H9 (cell line): ENCODE data around the gene RAPGEF6. TPM values are rescaled to one million over a fixed set of nuclear protein-coding genes. Genes with fewer than 3 reads are reported as not detected.

Source experiments
- DNase-seq: peaks from one replicate; pipeline ENCODE4 v3.0.0-alpha.2; 2017
- H2AFZ ChIP-seq: one replicate; pipeline ENCODE4 v1.6.1; 2013; ENCODE audit warnings: mild to moderate bottlenecking, low read length, control low read depth, moderate library complexity
- H2AK5ac ChIP-seq: 2 replicates; pipeline ENCODE4 v1.6.1; 2013; ENCODE audit warnings: low read length, control low read depth, mixed read lengths; ENCODE audit not compliant: insufficient read length
- H2BK120ac ChIP-seq: one replicate; pipeline ENCODE4 v1.6.1; 2013; ENCODE audit warnings: low read depth, mild to moderate bottlenecking, low read length, control low read depth, inconsistent platforms; ENCODE audit not compliant: poor library complexity, severe bottlenecking
- H2BK12ac ChIP-seq: 2 replicates; pipeline ENCODE4 v1.6.1; 2013; ENCODE audit warnings: low read length, control low read depth, mixed read lengths, low read depth; ENCODE audit not compliant: insufficient read length
- H2BK15ac ChIP-seq: 2 replicates; pipeline ENCODE4 v1.6.1; 2013; ENCODE audit warnings: low read depth, low read length, control low read depth
- H2BK20ac ChIP-seq: one replicate; pipeline ENCODE4 v1.6.1; 2013; ENCODE audit warnings: low read depth, mild to moderate bottlenecking, low read length, control low read depth, inconsistent platforms; ENCODE audit not compliant: poor library complexity, severe bottlenecking
- H2BK5ac ChIP-seq: 2 replicates; pipeline ENCODE4 v1.6.1; 2013; ENCODE audit warnings: low read length, control low read depth, mixed read lengths; ENCODE audit not compliant: insufficient read length
- H3K14ac ChIP-seq: 2 replicates; pipeline ENCODE4 v1.6.1; 2013; ENCODE audit warnings: low read length, control low read depth; ENCODE audit not compliant: insufficient read depth
- H3K18ac ChIP-seq: 2 replicates; pipeline ENCODE4 v1.6.1; 2013; ENCODE audit warnings: low read depth, mild to moderate bottlenecking, mixed read lengths, low read length, control low read depth; ENCODE audit not compliant: insufficient read length
- H3K23ac ChIP-seq: 2 replicates; pipeline ENCODE4 v1.6.1; 2013; ENCODE audit warnings: low read length, control low read depth, mixed read lengths, low read depth; ENCODE audit not compliant: insufficient read length
- H3K23me2 ChIP-seq: 2 replicates; pipeline ENCODE4 v1.6.1; 2013; ENCODE audit warnings: low read depth, mild to moderate bottlenecking, mixed read lengths, low read length, control low read depth; ENCODE audit not compliant: insufficient read length, poor library complexity, severe bottlenecking
- H3K27ac ChIP-seq: 2 replicates; pipeline ENCODE4 v1.5.1; 2013; ENCODE audit warnings: low read length, control low read depth, mixed read lengths, low read depth; ENCODE audit not compliant: insufficient read length
- H3K27me3 ChIP-seq: 2 replicates; pipeline ENCODE4 v1.6.1; 2013; ENCODE audit warnings: low read length, control low read depth, inconsistent platforms; ENCODE audit not compliant: insufficient read depth
- H3K4ac ChIP-seq: 2 replicates; pipeline ENCODE4 v1.6.1; 2013; ENCODE audit warnings: low read depth, mild to moderate bottlenecking, control low read depth, inconsistent platforms, low read length, moderate library complexity
- H3K4me1 ChIP-seq: 2 replicates; pipeline ENCODE4 v1.6.1; 2013; ENCODE audit warnings: low read length, control low read depth, inconsistent platforms; ENCODE audit not compliant: insufficient read depth
- H3K4me2 ChIP-seq: 2 replicates; pipeline ENCODE4 v1.6.1; 2013; ENCODE audit warnings: low read length, control low read depth, mixed read lengths; ENCODE audit not compliant: insufficient read length, insufficient read depth
- H3K56ac ChIP-seq: 2 replicates; pipeline ENCODE4 v1.6.1; 2013; ENCODE audit warnings: low read depth, mild to moderate bottlenecking, mixed read lengths, low read length, control low read depth; ENCODE audit not compliant: insufficient read length
- H3K79me1 ChIP-seq: 2 replicates; pipeline ENCODE4 v1.6.1; 2013; ENCODE audit warnings: low read depth, mild to moderate bottlenecking, moderate library complexity, low read length, control low read depth, inconsistent platforms; ENCODE audit not compliant: insufficient read depth, poor library complexity, severe bottlenecking
- H3K79me2 ChIP-seq: 2 replicates; pipeline ENCODE4 v1.6.1; 2013; ENCODE audit warnings: low read length, control low read depth, inconsistent platforms; ENCODE audit not compliant: insufficient read depth
- H3K9ac ChIP-seq: 2 replicates; pipeline ENCODE4 v1.6.1; 2013; ENCODE audit warnings: low read length, control low read depth, mixed read lengths; ENCODE audit not compliant: insufficient read length; ENCODE audit errors: extremely low read depth
- H3K9me3 ChIP-seq: one replicate; pipeline ENCODE4 v1.6.1; 2013; ENCODE audit warnings: low read depth, low read length, inconsistent platforms; ENCODE audit not compliant: control insufficient read depth
- H3T11ph ChIP-seq: one replicate; pipeline ENCODE4 v1.6.1; 2013; ENCODE audit warnings: mild to moderate bottlenecking, low read length, control low read depth, inconsistent platforms
- H4K20me1 ChIP-seq: one replicate; pipeline ENCODE4 v1.6.1; 2013; ENCODE audit not compliant: control insufficient read depth, insufficient read length, insufficient read depth
- H4K5ac ChIP-seq: 2 replicates; pipeline ENCODE4 v1.6.1; 2013; ENCODE audit warnings: low read depth, mild to moderate bottlenecking, mixed read lengths, low read length, control low read depth; ENCODE audit not compliant: insufficient read length
- H4K8ac ChIP-seq: replicated peaks from 2 replicates; pipeline ENCODE4 v1.6.1; 2013; ENCODE audit warnings: low read length, control low read depth, mixed read lengths, low read depth; ENCODE audit not compliant: insufficient read length
- H4K91ac ChIP-seq: 2 replicates; pipeline ENCODE4 v1.6.1; 2013; ENCODE audit warnings: low read depth, mild to moderate bottlenecking, moderate library complexity, mixed read lengths, low read length, control low read depth; ENCODE audit not compliant: insufficient read length
- H3K27ac Mint-ChIP-seq, 3 experiments: 2 replicates in 2 of 3; 3 replicates in 1 of 3; pipeline ENCODE4 v1.8.0; 2020 to 2021; ENCODE audit warnings: mixed read lengths in 3 of 3, mild to moderate bottlenecking in 1 of 3, moderate library complexity in 1 of 3
- H3K27me3 Mint-ChIP-seq: 2 replicates; pipeline ENCODE4 v1.8.0; 2021; ENCODE audit warnings: low read depth, mild to moderate bottlenecking, moderate library complexity, mixed read lengths
- H3K36me3 Mint-ChIP-seq, 3 experiments: 2 replicates in 2 of 3; 3 replicates in 1 of 3; pipeline ENCODE4 v1.8.0; 2020 to 2021; ENCODE audit warnings: low read depth in 3 of 3, mixed read lengths in 3 of 3; ENCODE audit not compliant: insufficient read depth in 1 of 3
- H3K4me1 Mint-ChIP-seq, 2 experiments: 2 replicates each; pipeline ENCODE4 v1.8.0; 2020; ENCODE audit warnings: mixed read lengths in 2 of 2
- H3K4me3 Mint-ChIP-seq, 2 experiments: 2 replicates in 1 of 2; 3 replicates in 1 of 2; pipeline ENCODE4 v1.8.0; 2020 to 2021; ENCODE audit warnings: mild to moderate bottlenecking in 2 of 2, mixed read lengths in 2 of 2, moderate library complexity in 1 of 2
- H3K9me3 Mint-ChIP-seq, 2 experiments: 2 replicates in 1 of 2; 3 replicates in 1 of 2; pipeline ENCODE4 v1.8.0; 2020; ENCODE audit warnings: mild to moderate bottlenecking in 2 of 2, mixed read lengths in 2 of 2, moderate library complexity in 1 of 2
- CTCF ChIP-seq: fragments of 200-600 bp; sonication (generic); conservative IDR thresholded peaks from 3 replicates; pipeline ENCODE4 v1.8.0; 2021; ENCODE audit warnings: antibody characterized with exemption, mild to moderate bottlenecking
- WGBS: extraction: QIAGEN DNeasy Blood & Tissue Kit; methylation state at CpG from one replicate; pipeline ENCODE4 v1.1.7; 2013; ENCODE audit warnings: missing lambda C conversion rate, low lambda C conversion rate, mixed read lengths; ENCODE audit not compliant: insufficient read length; ENCODE audit errors: extremely low coverage; 5-methylcytosine and 5-hydroxymethylcytosine counted together
- total RNA-seq: library from RNA; stranded (reverse); gene quantifications from 2 replicates; pipeline ENCODE4 v1.2.1, GENCODE V29; 2021

The RAPGEF6 gene
- total RNA-seq, 1 experiment from 2014 or later: 19.7 TPM

- H3K9me3 ChIP-seq: no peaks in the 10 kb centered on the region
- no peak for DNase-seq
- H3K79me1 ChIP-seq: no peaks in the 10 kb centered on the region
Measured at GRCh38 chr5:131607903-131608540, 27.0 kb downstream of the RAPGEF6 start.

More at GRCh38 chr5:131607903-131608540, 27.0 kb downstream of the RAPGEF6 start:
- Histone ChIP-seq H3K56ac (no peak overlapping the region), H2BK20ac (no peak overlapping the region), H3K27me3 (no peaks in the 10 kb centered on the region), H2AK5ac (no peak overlapping the region), H3K18ac (no peak overlapping the region), H3T11ph (no peak overlapping the region), H4K91ac (no peak overlapping the region), H3K79me2 (peaks cover 8% of the 10 kb centered on the region), H3K9ac (no peak overlapping the region), H4K5ac (no peak overlapping the region), H3K4me2 (no peak overlapping the region), H2BK12ac (no peak overlapping the region), H3K23me2 (no peaks in the 10 kb centered on the region), H2BK120ac (no peak overlapping the region), H3K27ac (no peak overlapping the region), H2AFZ (no peak overlapping the region), H2BK5ac (no peak overlapping the region), H3K23ac (no peak overlapping the region), H4K8ac (no peak overlapping the region), H4K20me1 (no peaks in the 10 kb centered on the region), H3K14ac (no peak overlapping the region), H2BK15ac (no peak overlapping the region), H3K4me1 (no peaks in the 10 kb centered on the region; the same call in 1 of the 2 replicates), H3K4ac (no peak overlapping the region)
- Mint-ChIP-seq H3K27me3 (no peaks in the 10 kb centered on the region), H3K4me1 (peaks cover 20 to 32% of the 10 kb centered on the region in 2 experiments), H3K27ac (0 out of 7 replicates have a peak overlapping the region, but pooled peaks of 1 of the 3 experiments have one; percentile 69), H3K36me3 (no peaks in the 10 kb centered on the region; a peak in 1 of 7 replicates), H3K9me3 (no peaks in the 10 kb centered on the region), H3K4me3 (no peak overlapping the region)
- no CpG with 5 or more reads among the region's 4 CpGs for WGBS
- TF ChIP-seq CTCF: no peak
